Type B pancreatic cell (in vitro differentiated cells): ENCODE data around the gene PTBP3. TPM values are rescaled to one million over a fixed set of nuclear protein-coding genes. Genes with fewer than 3 reads are reported as not detected.

Experiments
- DNase-seq: peaks from one replicate; pipeline ENCODE4 v3.0.0; 2021; ENCODE audit warnings: mixed read lengths; ENCODE audit not compliant: unreplicated experiment; ENCODE audit errors: extremely low spot score
- H3K27ac Mint-ChIP-seq: 2 replicates; pipeline ENCODE4 v1.8.0; 2021; ENCODE audit warnings: mild to moderate bottlenecking, mixed read lengths
- H3K27me3 Mint-ChIP-seq: 2 replicates; pipeline ENCODE4 v1.8.0; 2021; ENCODE audit warnings: mixed read lengths
- H3K36me3 Mint-ChIP-seq: 2 replicates; pipeline ENCODE4 v1.8.0; 2021; ENCODE audit warnings: mixed read lengths
- H3K4me1 Mint-ChIP-seq: one replicate; pipeline ENCODE4 v1.8.0; 2021; ENCODE audit warnings: mixed read lengths; ENCODE audit not compliant: unreplicated experiment
- H3K4me3 Mint-ChIP-seq: 2 replicates; pipeline ENCODE4 v1.8.0; 2021; ENCODE audit warnings: mild to moderate bottlenecking, mixed read lengths
- H3K9me3 Mint-ChIP-seq: 2 replicates; pipeline ENCODE4 v1.8.0; 2021; ENCODE audit warnings: mixed read lengths
- total RNA-seq: library from RNA; stranded (reverse); gene quantifications from 2 replicates; pipeline ENCODE4 v1.2.1, GENCODE V29; 2021; ENCODE audit warnings: low replicate concordance
- TF ChIP-seq, protein P1 (sequence below): fragments of 200-600 bp; sonication (generic); conservative IDR thresholded peaks from 2 replicates; pipeline ENCODE4 v1.5.0; 2021; ENCODE audit warnings: antibody characterized with exemption, mild to moderate bottlenecking

PTBP3 gene
- total RNA-seq, 1 donor from 2014 or later: 78.6 TPM

DNA sequence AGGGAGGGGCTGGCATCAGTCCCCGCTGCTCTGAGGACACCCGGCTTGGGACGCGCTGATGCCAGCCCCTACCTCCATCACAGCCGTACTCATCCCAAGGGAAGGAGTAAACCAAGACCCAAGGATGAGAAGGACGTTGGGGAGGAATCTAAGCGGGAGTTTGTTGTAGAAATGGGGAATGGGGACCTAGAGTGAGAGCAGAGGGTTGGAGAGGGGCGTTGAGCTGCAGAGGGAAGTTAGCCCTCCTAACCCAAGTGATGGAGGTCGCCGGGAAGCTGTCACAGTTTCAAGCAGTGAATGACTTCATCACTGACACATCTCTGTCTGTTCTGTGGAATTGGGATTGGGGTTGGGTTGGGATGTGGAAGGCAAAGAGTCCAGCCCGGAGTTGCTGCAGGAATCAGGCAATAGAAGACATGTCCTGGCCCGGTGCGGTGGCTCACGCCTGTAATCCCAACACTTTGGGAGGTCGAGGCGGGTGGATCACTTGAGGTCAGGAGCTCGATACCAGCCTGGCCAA, 157.6 kb downstream of the PTBP3 start:
- DNase-seq: no peak
- Mint-ChIP-seq H3K36me3 (peaks cover 14% of the 10 kb centered on the region), H3K27ac (peak overlapping the region; percentile 87), H3K9me3 (peaks cover 11% of the 10 kb centered on the region), H3K27me3 (peaks cover 19% of the 10 kb centered on the region), H3K4me1 (peaks cover 31% of the 10 kb centered on the region), H3K4me3 (peak overlapping the region; percentile 88)
- TF ChIP-seq, protein P1, sequence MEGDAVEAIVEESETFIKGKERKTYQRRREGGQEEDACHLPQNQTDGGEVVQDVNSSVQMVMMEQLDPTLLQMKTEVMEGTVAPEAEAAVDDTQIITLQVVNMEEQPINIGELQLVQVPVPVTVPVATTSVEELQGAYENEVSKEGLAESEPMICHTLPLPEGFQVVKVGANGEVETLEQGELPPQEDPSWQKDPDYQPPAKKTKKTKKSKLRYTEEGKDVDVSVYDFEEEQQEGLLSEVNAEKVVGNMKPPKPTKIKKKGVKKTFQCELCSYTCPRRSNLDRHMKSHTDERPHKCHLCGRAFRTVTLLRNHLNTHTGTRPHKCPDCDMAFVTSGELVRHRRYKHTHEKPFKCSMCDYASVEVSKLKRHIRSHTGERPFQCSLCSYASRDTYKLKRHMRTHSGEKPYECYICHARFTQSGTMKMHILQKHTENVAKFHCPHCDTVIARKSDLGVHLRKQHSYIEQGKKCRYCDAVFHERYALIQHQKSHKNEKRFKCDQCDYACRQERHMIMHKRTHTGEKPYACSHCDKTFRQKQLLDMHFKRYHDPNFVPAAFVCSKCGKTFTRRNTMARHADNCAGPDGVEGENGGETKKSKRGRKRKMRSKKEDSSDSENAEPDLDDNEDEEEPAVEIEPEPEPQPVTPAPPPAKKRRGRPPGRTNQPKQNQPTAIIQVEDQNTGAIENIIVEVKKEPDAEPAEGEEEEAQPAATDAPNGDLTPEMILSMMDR: no peak

- peak within 1 kb of the TSS; percentile 88 for H3K4me3 Mint-ChIP-seq
- peaks cover 19% of the 10 kb centered on the region for H3K27me3 Mint-ChIP-seq
- peaks cover 26% of the 10 kb centered on the region for H3K4me1 Mint-ChIP-seq
- H3K9me3 Mint-ChIP-seq: peaks cover 11% of the 10 kb centered on the region
- no peak for DNase-seq
- H3K27ac Mint-ChIP-seq: peak within 1 kb of the TSS; percentile 96
- TF ChIP-seq, protein P1: no peak
- peaks cover 18% of the 10 kb centered on the region for H3K36me3 Mint-ChIP-seq
Observed at GRCh38 chr9:112174965-112175795, 158.2 kb downstream of the PTBP3 start, which contains the start of gene SUSD1. Gene SUSD1 (minus strand): TSS chr9:112175297. CDS start chr9:112175235, 62 bp downstream.

- H3K36me3 Mint-ChIP-seq: peaks cover 20% of the 10 kb centered on the region
- peak overlapping the region; percentile 96 for H3K27ac Mint-ChIP-seq
- H3K27me3 Mint-ChIP-seq: peaks cover 19% of the 10 kb centered on the region
- H3K4me3 Mint-ChIP-seq: peak overlapping the region; percentile 88
- peaks cover 11% of the 10 kb centered on the region for H3K9me3 Mint-ChIP-seq
- DNase-seq: peak; percentile 75
- TF ChIP-seq, protein P1: no peak
- H3K4me1 Mint-ChIP-seq: peaks cover 29% of the 10 kb centered on the region
Observed at GRCh38 chr9:112174222-112174964, 159.0 kb downstream of the PTBP3 start.

- DNase-seq: no peak
- Mint-ChIP-seq H3K4me3 (peak overlapping the region; percentile 88), H3K27ac (peak overlapping the region; percentile 96), H3K9me3 (peaks cover 11% of the 10 kb centered on the region), H3K36me3 (peaks cover 20% of the 10 kb centered on the region), H3K27me3 (peaks cover 19% of the 10 kb centered on the region), H3K4me1 (peaks cover 36% of the 10 kb centered on the region)
- TF ChIP-seq, protein P1: no peak
Observed at GRCh38 chr9:112173489-112174221, 159.8 kb downstream of the PTBP3 start.

- H3K36me3 Mint-ChIP-seq: peaks cover 20% of the 10 kb centered on the region
- peak overlapping the region; percentile 98 for H3K27ac Mint-ChIP-seq
- no peak for DNase-seq
- peaks cover 7% of the 10 kb centered on the region for H3K27me3 Mint-ChIP-seq
- peaks cover 11% of the 10 kb centered on the region for H3K9me3 Mint-ChIP-seq
- TF ChIP-seq, protein P1: no peak
- H3K4me1 Mint-ChIP-seq: peaks cover 45% of the 10 kb centered on the region
- no peak overlapping the region for H3K4me3 Mint-ChIP-seq
Observed at GRCh38 chr9:112170968-112171367, 162.5 kb downstream of the PTBP3 start.
